Neural progenitor cell (in vitro differentiated cells): Measurements from ENCODE around the gene DDX10. TPM values are rescaled to one million over a fixed set of nuclear protein-coding genes. Genes with fewer than 3 reads are reported as not detected.
"Not testable (repeated sequence)": the region's sequence is repeated elsewhere in the genome, so short reads cannot be mapped to it uniquely, and the experiment has no call there.

Source experiments
- DNase-seq: peaks from one replicate; pipeline ENCODE4 v3.0.0-alpha.2; 2016; ENCODE audit warnings: low spot score
- H2AFZ ChIP-seq: fragments of 200-600 bp; sonication (generic); replicated peaks from 2 replicates; pipeline ENCODE4 v1.6.1; 2016; ENCODE audit warnings: antibody characterized with exemption
- H3F3A ChIP-seq: fragments of 200-600 bp; sonication (generic); 2 replicates; pipeline ENCODE4 v1.6.1; 2016; ENCODE audit warnings: antibody characterized with exemption, low read depth
- H3K27ac ChIP-seq: fragments of 200-600 bp; sonication (generic); 2 replicates; pipeline ENCODE4 v1.5.1; 2016; ENCODE audit warnings: mild to moderate bottlenecking
- H3K27me3 ChIP-seq: fragments of 200-600 bp; sonication (generic); 2 replicates; pipeline ENCODE4 v1.6.1; 2016; ENCODE audit warnings: mild to moderate bottlenecking, moderate library complexity
- H3K36me3 ChIP-seq: fragments of 200-600 bp; sonication (generic); 2 replicates; pipeline ENCODE4 v1.5.1; 2016
- H3K4me1 ChIP-seq: fragments of 200-600 bp; sonication (generic); 2 replicates; pipeline ENCODE4 v1.6.1; 2016; ENCODE audit warnings: mixed run types
- H3K4me2 ChIP-seq: fragments of 200-600 bp; sonication (generic); 2 replicates; pipeline ENCODE4 v1.6.1; 2016
- H3K4me3 ChIP-seq: fragments of 200-600 bp; sonication (generic); 2 replicates; pipeline ENCODE4 v1.5.1; 2016
- H3K79me2 ChIP-seq: fragments of 200-600 bp; sonication (generic); 2 replicates; pipeline ENCODE4 v1.6.1; 2016; ENCODE audit warnings: low read depth
- H3K9ac ChIP-seq: fragments of 200-600 bp; sonication (generic); 2 replicates; pipeline ENCODE4 v1.6.1; 2016
- H3K9me3 ChIP-seq: fragments of 200-600 bp; sonication (generic); 2 replicates; pipeline ENCODE4 v1.5.1; 2016; ENCODE audit warnings: low read depth
- H4K20me1 ChIP-seq: fragments of 200-600 bp; sonication (generic); 2 replicates; pipeline ENCODE4 v1.6.1; 2016; ENCODE audit warnings: low read depth
- H3K27ac Mint-ChIP-seq: 3 replicates; pipeline ENCODE4 v1.8.0; 2021; ENCODE audit warnings: mixed read lengths
- H3K27me3 Mint-ChIP-seq: 2 replicates; pipeline ENCODE4 v1.8.0; 2022; ENCODE audit warnings: low read depth, mild to moderate bottlenecking, inconsistent platforms, moderate library complexity, mixed read lengths; ENCODE audit not compliant: insufficient read depth
- H3K36me3 Mint-ChIP-seq: 3 replicates; pipeline ENCODE4 v1.8.0; 2021; ENCODE audit warnings: mixed read lengths
- H3K4me1 Mint-ChIP-seq: 3 replicates; pipeline ENCODE4 v1.8.0; 2021; ENCODE audit warnings: mixed read lengths
- H3K4me3 Mint-ChIP-seq: 3 replicates; pipeline ENCODE4 v1.8.0; 2021; ENCODE audit warnings: mild to moderate bottlenecking, moderate library complexity, mixed read lengths
- H3K9me3 Mint-ChIP-seq: 3 replicates; pipeline ENCODE4 v1.8.0; 2020; ENCODE audit warnings: mixed read lengths
- EZH2 ChIP-seq: fragments of 200-600 bp; sonication (generic); IDR thresholded peaks from 2 replicates; pipeline ENCODE4 v1.6.1; 2017; ENCODE audit warnings: antibody characterized with exemption, mild to moderate bottlenecking, moderate library complexity
- EZH2phosphoT487 ChIP-seq: fragments of 200-600 bp; sonication (generic); IDR thresholded peaks from 2 replicates; pipeline ENCODE4 v1.6.1; 2017; ENCODE audit warnings: antibody characterized with exemption
- total RNA-seq: library from RNA; depleted of rRNA; stranded (reverse); fragments of >200 nt; gene quantifications from 2 replicates; pipeline ENCODE4 v1.2.3, GENCODE V29; 2015; ENCODE audit warnings: low replicate concordance
- TF ChIP-seq, protein P1 (sequence below): fragments of 200-600 bp; sonication (generic); IDR thresholded peaks from 2 replicates; pipeline ENCODE4 v1.5.1; 2017; ENCODE audit warnings: antibody characterized with exemption, mild to moderate bottlenecking

Gene DDX10
- total RNA-seq, 1 donor from 2014 or later: 34.1 TPM

DNA sequence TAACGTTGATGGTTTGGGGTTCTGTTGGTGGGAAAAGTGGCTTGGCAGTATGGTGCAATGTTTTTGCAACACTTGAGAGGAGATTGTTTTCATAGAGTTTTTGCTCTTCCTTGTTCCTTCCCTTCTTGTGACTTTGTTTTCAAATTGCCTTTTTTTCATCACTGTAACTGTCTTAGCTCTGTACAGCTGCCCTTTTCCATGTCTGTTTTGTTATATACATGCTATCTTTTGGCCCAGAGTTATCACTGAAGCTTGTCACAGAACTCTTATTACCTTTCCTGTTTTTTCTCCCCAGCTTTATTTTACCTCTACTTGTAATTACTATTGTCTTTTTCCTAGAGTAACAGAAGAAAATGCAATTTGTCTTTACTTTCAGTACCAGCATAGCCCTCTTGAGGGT, 154.1 kb downstream of the DDX10 start:
- no peaks in the 10 kb centered on the region for H3K9me3 Mint-ChIP-seq
- Histone ChIP-seq H3K9ac (no peak overlapping the region), H2AFZ (no peak overlapping the region), H3K9me3 (no peaks in the 10 kb centered on the region), H3K36me3 (no peaks in the 10 kb centered on the region), H3K79me2 (no peaks in the 10 kb centered on the region), H3K27me3 (no peaks in the 10 kb centered on the region), H3K27ac (no peak overlapping the region), H3K4me3 (no peak overlapping the region), H3F3A (no peaks in the 10 kb centered on the region), H4K20me1 (no peaks in the 10 kb centered on the region), H3K4me2 (no peak overlapping the region), H3K4me1 (no peaks in the 10 kb centered on the region)
- no peaks in the 10 kb centered on the region for H3K27me3 Mint-ChIP-seq
- H3K4me3 Mint-ChIP-seq: no peak overlapping the region
- DNase-seq: no peak
- H3K4me1 Mint-ChIP-seq: no peaks in the 10 kb centered on the region
- H3K36me3 Mint-ChIP-seq: peaks cover 2% of the 10 kb centered on the region
- no peak for TF ChIP-seq EZH2
- no peak for TF ChIP-seq EZH2phosphoT487
- TF ChIP-seq, protein P1, sequence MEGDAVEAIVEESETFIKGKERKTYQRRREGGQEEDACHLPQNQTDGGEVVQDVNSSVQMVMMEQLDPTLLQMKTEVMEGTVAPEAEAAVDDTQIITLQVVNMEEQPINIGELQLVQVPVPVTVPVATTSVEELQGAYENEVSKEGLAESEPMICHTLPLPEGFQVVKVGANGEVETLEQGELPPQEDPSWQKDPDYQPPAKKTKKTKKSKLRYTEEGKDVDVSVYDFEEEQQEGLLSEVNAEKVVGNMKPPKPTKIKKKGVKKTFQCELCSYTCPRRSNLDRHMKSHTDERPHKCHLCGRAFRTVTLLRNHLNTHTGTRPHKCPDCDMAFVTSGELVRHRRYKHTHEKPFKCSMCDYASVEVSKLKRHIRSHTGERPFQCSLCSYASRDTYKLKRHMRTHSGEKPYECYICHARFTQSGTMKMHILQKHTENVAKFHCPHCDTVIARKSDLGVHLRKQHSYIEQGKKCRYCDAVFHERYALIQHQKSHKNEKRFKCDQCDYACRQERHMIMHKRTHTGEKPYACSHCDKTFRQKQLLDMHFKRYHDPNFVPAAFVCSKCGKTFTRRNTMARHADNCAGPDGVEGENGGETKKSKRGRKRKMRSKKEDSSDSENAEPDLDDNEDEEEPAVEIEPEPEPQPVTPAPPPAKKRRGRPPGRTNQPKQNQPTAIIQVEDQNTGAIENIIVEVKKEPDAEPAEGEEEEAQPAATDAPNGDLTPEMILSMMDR: no peak
- H3K27ac Mint-ChIP-seq: no peak overlapping the region

DNA sequence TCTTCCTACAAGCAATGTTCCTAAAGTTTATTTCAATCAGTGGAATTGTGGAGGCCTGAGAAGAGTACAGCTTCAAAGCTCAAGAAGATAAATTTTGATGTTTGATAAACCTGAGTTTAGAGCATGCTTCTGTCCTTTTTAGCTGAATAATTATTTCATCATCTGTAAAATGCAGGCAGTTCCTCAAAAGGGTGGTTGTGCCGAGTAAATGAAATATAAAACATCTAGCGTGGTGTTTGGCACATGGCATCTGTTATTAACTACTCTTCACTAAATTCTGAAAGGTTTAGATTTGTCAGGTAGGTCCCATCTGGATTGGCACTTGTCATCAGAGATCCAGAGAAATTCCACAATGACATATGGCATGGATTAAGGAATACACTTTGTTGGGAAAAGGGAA, 155.1 kb downstream of the DDX10 start:
- no peak for DNase-seq
- no peaks in the 10 kb centered on the region for H3K9me3 ChIP-seq
- H3K4me3 ChIP-seq: no peak overlapping the region
- H4K20me1 ChIP-seq: no peaks in the 10 kb centered on the region
- H3K27me3 ChIP-seq: no peaks in the 10 kb centered on the region
- no peaks in the 10 kb centered on the region for H3K27me3 Mint-ChIP-seq
- H3K4me3 Mint-ChIP-seq: no peak overlapping the region
- H3K79me2 ChIP-seq: no peaks in the 10 kb centered on the region
- no peak overlapping the region for H3K9ac ChIP-seq
- H3K27ac Mint-ChIP-seq: no peak overlapping the region
- H3K36me3 Mint-ChIP-seq: peaks cover 2% of the 10 kb centered on the region
- no peaks in the 10 kb centered on the region for H3K9me3 Mint-ChIP-seq
- H3K4me1 Mint-ChIP-seq: no peaks in the 10 kb centered on the region
- TF ChIP-seq, protein P1: no peak
- TF ChIP-seq EZH2phosphoT487: no peak
- TF ChIP-seq EZH2: no peak
- no peaks in the 10 kb centered on the region for H3F3A ChIP-seq
- H3K36me3 ChIP-seq: no peaks in the 10 kb centered on the region
- H3K4me1 ChIP-seq: no peaks in the 10 kb centered on the region
- H3K4me2 ChIP-seq: no peak overlapping the region
- no peak overlapping the region for H2AFZ ChIP-seq
- H3K27ac ChIP-seq: no peak overlapping the region

DNA sequence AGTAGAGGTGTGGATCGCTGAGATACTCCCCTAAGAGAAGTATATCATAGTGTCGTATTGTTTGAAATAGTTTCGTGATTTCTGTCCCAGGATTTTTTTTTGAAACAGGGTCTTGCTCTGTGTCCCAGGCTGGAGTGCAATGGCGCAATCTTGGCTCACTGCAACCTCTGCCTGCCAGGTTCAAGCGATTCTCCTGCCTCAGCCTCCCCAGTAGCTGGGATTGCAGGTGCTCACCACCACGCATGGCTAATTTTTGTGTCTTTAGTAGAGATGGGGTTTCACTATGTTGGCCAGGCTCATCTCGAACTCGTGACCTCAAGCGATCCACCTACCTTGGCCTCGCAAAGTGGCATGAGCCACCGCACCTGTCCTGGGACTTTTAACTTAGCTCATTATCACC, 159.1 kb downstream of the DDX10 start:
- H3K27me3 Mint-ChIP-seq, H3K4me2 ChIP-seq, H3K36me3 ChIP-seq: not testable (repeated sequence)

DNA sequence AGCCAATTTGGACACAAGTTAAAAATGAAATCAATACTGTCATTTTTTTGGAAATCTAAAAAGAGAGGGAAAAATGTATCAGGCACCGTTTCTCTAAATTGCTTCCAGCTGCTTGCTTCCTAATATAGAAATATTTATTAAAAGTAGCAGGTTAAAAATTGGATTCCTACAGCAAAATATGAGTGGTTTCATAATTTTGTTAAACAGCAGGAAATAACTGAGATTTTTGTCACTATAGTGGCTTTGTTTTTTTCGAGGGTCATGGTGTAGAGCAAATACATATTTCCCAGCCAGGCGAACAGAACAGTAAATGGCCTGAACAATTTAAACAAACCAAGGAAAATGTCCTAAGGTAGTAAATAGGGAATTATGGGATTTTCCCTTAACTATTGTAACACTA, 159.7 kb downstream of the DDX10 start:
- Mint-ChIP-seq H3K4me1 (no peaks in the 10 kb centered on the region), H3K9me3 (peaks cover 4% of the 10 kb centered on the region), H3K4me3 (no peak overlapping the region), H3K27me3 (no peaks in the 10 kb centered on the region), H3K27ac (no peak overlapping the region), H3K36me3 (peaks cover 3% of the 10 kb centered on the region)
- no peak overlapping the region for H3K9ac ChIP-seq
- H4K20me1 ChIP-seq: no peaks in the 10 kb centered on the region
- no peak for DNase-seq
- no peaks in the 10 kb centered on the region for H3K79me2 ChIP-seq
- TF ChIP-seq, protein P1: no peak
- no peak for TF ChIP-seq EZH2phosphoT487
- TF ChIP-seq EZH2: no peak
- H3K27ac ChIP-seq: no peak overlapping the region
- H3K4me3 ChIP-seq: no peak overlapping the region
- no peaks in the 10 kb centered on the region for H3K9me3 ChIP-seq
- no peaks in the 10 kb centered on the region for H3F3A ChIP-seq
- H3K36me3 ChIP-seq: no peaks in the 10 kb centered on the region
- H2AFZ ChIP-seq: no peak overlapping the region
- H3K4me1 ChIP-seq: no peaks in the 10 kb centered on the region
- no peaks in the 10 kb centered on the region for H3K27me3 ChIP-seq
- no peak overlapping the region for H3K4me2 ChIP-seq

More for the DNA sequence above, 159.1 kb downstream of the DDX10 start:
- H3F3A ChIP-seq, H3K79me2 ChIP-seq, H2AFZ ChIP-seq, H3K27ac ChIP-seq, H3K9me3 ChIP-seq, H3K9me3 Mint-ChIP-seq, H3K27me3 ChIP-seq, H3K4me3 Mint-ChIP-seq, H4K20me1 ChIP-seq, DNase-seq, H3K4me1 Mint-ChIP-seq, H3K36me3 Mint-ChIP-seq, H3K9ac ChIP-seq, H3K27ac Mint-ChIP-seq, H3K4me3 ChIP-seq, H3K4me1 ChIP-seq: not testable (repeated sequence)
